Stimulated activated naive B cell treated with anti-CD40 and anti-IgM and Interleukin-4, amounts not matched to agents 10 μg/mL and 1 μg/mL and 100 μg/mL, for 72 hours (primary cell): ENCODE data around the gene SLC16A3.

Experiments
- ATAC-seq, 2 donors: fragments of 150-1000 bp; cut with Tn5 transposase; replicated peaks; 2 replicates each; pipeline ENCODE4 v1.10.0; 2021; ENCODE audit warnings: moderate library complexity in 1 of 2
- DNase-seq: peaks from one replicate; pipeline ENCODE4 v3.0.0; 2021
- H3K27ac Mint-ChIP-seq: one replicate; pipeline ENCODE4 v1.8.0; 2022; ENCODE audit warnings: mild to moderate bottlenecking, mixed read lengths
- H3K27me3 Mint-ChIP-seq, 2 donors: one replicate each; pipeline ENCODE4 v1.8.0; 2022; ENCODE audit warnings: mixed read lengths in 2 of 2
- H3K36me3 Mint-ChIP-seq, 2 donors: one replicate each; pipeline ENCODE4 v1.8.0; 2022; ENCODE audit warnings: mixed read lengths in 2 of 2, mild to moderate bottlenecking in 1 of 2
- H3K4me1 Mint-ChIP-seq, 2 donors: one replicate each; pipeline ENCODE4 v1.8.0; 2022; ENCODE audit warnings: mixed read lengths in 2 of 2, mild to moderate bottlenecking in 1 of 2
- H3K4me3 Mint-ChIP-seq, 2 donors: one replicate each; pipeline ENCODE4 v1.8.0; 2022; ENCODE audit warnings: mild to moderate bottlenecking in 2 of 2, mixed read lengths in 2 of 2, moderate library complexity in 1 of 2
- H3K9me3 Mint-ChIP-seq, 2 donors: one replicate each; pipeline ENCODE4 v1.8.0; 2022; ENCODE audit warnings: mixed read lengths in 2 of 2, mild to moderate bottlenecking in 1 of 2

SLC16A3 gene

GRCh38 chr17:82224666-82225065 lies 4.2 kb upstream of the SLC16A3 start:
- Mint-ChIP-seq H3K36me3 (no peaks in the 10 kb centered on the region), H3K27ac (no peak overlapping the region), H3K27me3 (no peaks in the 10 kb centered on the region), H3K4me3 (no peak overlapping the region), H3K4me1 (peaks cover 2 to 7% of the 10 kb centered on the region in 2 donors), H3K9me3 (no peaks in the 10 kb centered on the region)
- ATAC-seq, result no peak
- DNase-seq, result no peak

GRCh38 chr17:82225368-82226029 lies 3.3 kb upstream of the SLC16A3 start:
- ATAC-seq (no peak), DNase-seq (no peak)
- Mint-ChIP-seq H3K27ac (no peak overlapping the region), H3K9me3 (no peaks in the 10 kb centered on the region), H3K27me3 (no peaks in the 10 kb centered on the region), H3K36me3 (no peaks in the 10 kb centered on the region), H3K4me1 (peaks cover 11 to 12% of the 10 kb centered on the region in 2 donors), H3K4me3 (no peak overlapping the region)

- Mint-ChIP-seq H3K27me3 (no peaks in the 10 kb centered on the region), H3K36me3 (no peaks in the 10 kb centered on the region), H3K9me3 (no peaks in the 10 kb centered on the region), H3K4me1 (peaks cover 12% of the 10 kb centered on the region in 2 donors), H3K27ac (no peak overlapping the region), H3K4me3 (no peak overlapping the region)
- no peak for DNase-seq
- ATAC-seq, result no peak
Observed at GRCh38 chr17:82226146-82226808, 2.6 kb upstream of the SLC16A3 start.

GRCh38 chr17:82226809-82227628 lies 1.8 kb upstream of the SLC16A3 start:
- DNase-seq (no peak), ATAC-seq (no peak)
- Mint-ChIP-seq H3K4me1 (peaks cover 12% of the 10 kb centered on the region in 2 donors), H3K36me3 (no peaks in the 10 kb centered on the region), H3K9me3 (no peaks in the 10 kb centered on the region), H3K27ac (peak overlapping the region; percentile 47), H3K27me3 (no peaks in the 10 kb centered on the region), H3K4me3 (peak overlapping the region in 1 of 2 donors; percentile 32)

GRCh38 chr17:82227629-82228277 lies 1.1 kb upstream of the SLC16A3 start:
- Mint-ChIP-seq H3K9me3 (no peaks in the 10 kb centered on the region), H3K4me1 (peaks cover 12 to 13% of the 10 kb centered on the region in 2 donors), H3K27me3 (no peaks in the 10 kb centered on the region), H3K36me3 (no peaks in the 10 kb centered on the region), H3K4me3 (peak overlapping the region; percentile 87 to 92), H3K27ac (peak overlapping the region; percentile 96)
- no peak for DNase-seq
- no peak for ATAC-seq

GRCh38 chr17:82228278-82228841 lies 482 bp upstream of the SLC16A3 start:
- Mint-ChIP-seq H3K27me3 (no peaks in the 10 kb centered on the region), H3K9me3 (no peaks in the 10 kb centered on the region), H3K36me3 (no peaks in the 10 kb centered on the region), H3K4me3 (peak overlapping the region; percentile 87 to 92), H3K27ac (peak overlapping the region; percentile 96), H3K4me1 (peaks cover 14 to 15% of the 10 kb centered on the region in 2 donors)
- DNase-seq, result no peak
- peak; percentile 67 to 70 for ATAC-seq

GRCh38 chr17:82229698-82230608 lies 1.1 kb downstream of the SLC16A3 start:
- DNase-seq (no peak), ATAC-seq (no peak)
- no peaks in the 10 kb centered on the region for H3K27me3 Mint-ChIP-seq
- H3K27ac Mint-ChIP-seq, result peak overlapping the region; percentile 42
- no peaks in the 10 kb centered on the region for H3K9me3 Mint-ChIP-seq
- peaks cover 19 to 24% of the 10 kb centered on the region in 2 donors for H3K4me1 Mint-ChIP-seq
- H3K4me3 Mint-ChIP-seq, result peak overlapping the region; percentile 59 to 60
- H3K36me3 Mint-ChIP-seq, result no peaks in the 10 kb centered on the region

- peak; percentile 60 for DNase-seq
- peak overlapping the region; percentile 44 to 59 for H3K4me3 Mint-ChIP-seq
- H3K9me3 Mint-ChIP-seq, result no peaks in the 10 kb centered on the region
- ATAC-seq, result peak; percentile 52 to 65
- peaks cover 19 to 24% of the 10 kb centered on the region in 2 donors for H3K4me1 Mint-ChIP-seq
- H3K27ac Mint-ChIP-seq, result no peak overlapping the region
- no peaks in the 10 kb centered on the region for H3K36me3 Mint-ChIP-seq
- no peaks in the 10 kb centered on the region for H3K27me3 Mint-ChIP-seq
Observed at GRCh38 chr17:82230609-82231311, 1.9 kb downstream of the SLC16A3 start.

GRCh38 chr17:82231312-82231561 lies 2.4 kb downstream of the SLC16A3 start:
- Mint-ChIP-seq H3K27ac (no peak overlapping the region), H3K9me3 (no peaks in the 10 kb centered on the region), H3K27me3 (no peaks in the 10 kb centered on the region), H3K4me1 (peaks cover 22 to 29% of the 10 kb centered on the region in 2 donors), H3K36me3 (peaks cover 0 to 2% of the 10 kb centered on the region in 2 donors), H3K4me3 (peak overlapping the region; percentile 44 to 59)
- ATAC-seq, result peak; percentile 14 to 34
- DNase-seq, result no peak

- Mint-ChIP-seq H3K9me3 (no peaks in the 10 kb centered on the region), H3K4me3 (peak overlapping the region; percentile 44 to 59), H3K36me3 (peaks cover 0 to 2% of the 10 kb centered on the region in 2 donors), H3K27me3 (no peaks in the 10 kb centered on the region), H3K4me1 (peaks cover 22 to 34% of the 10 kb centered on the region in 2 donors), H3K27ac (no peak overlapping the region)
- DNase-seq, result no peak
- peak; percentile 8 for ATAC-seq
Observed at GRCh38 chr17:82231562-82232321, 2.9 kb downstream of the SLC16A3 start.

- H3K9me3 Mint-ChIP-seq, result no peaks in the 10 kb centered on the region
- ATAC-seq (no peak), DNase-seq (no peak)
- no peak overlapping the region for H3K27ac Mint-ChIP-seq
- peak overlapping the region; percentile 44 to 59 for H3K4me3 Mint-ChIP-seq
- H3K27me3 Mint-ChIP-seq, result no peaks in the 10 kb centered on the region
- H3K36me3 Mint-ChIP-seq, result peaks cover under 1 to 3% of the 10 kb centered on the region in 2 donors
- H3K4me1 Mint-ChIP-seq, result peaks cover 20 to 35% of the 10 kb centered on the region in 2 donors
Observed at GRCh38 chr17:82232322-82232820, 3.5 kb downstream of the SLC16A3 start.
